ENCODE measurements around the gene LYRM4. TPM values are rescaled to one million over a fixed set of nuclear protein-coding genes. Genes with fewer than 3 reads are reported as not detected.

Gene LYRM4
- total RNA-seq, 1 experiment from 2014 or later = 76.9 TPM

DNA sequence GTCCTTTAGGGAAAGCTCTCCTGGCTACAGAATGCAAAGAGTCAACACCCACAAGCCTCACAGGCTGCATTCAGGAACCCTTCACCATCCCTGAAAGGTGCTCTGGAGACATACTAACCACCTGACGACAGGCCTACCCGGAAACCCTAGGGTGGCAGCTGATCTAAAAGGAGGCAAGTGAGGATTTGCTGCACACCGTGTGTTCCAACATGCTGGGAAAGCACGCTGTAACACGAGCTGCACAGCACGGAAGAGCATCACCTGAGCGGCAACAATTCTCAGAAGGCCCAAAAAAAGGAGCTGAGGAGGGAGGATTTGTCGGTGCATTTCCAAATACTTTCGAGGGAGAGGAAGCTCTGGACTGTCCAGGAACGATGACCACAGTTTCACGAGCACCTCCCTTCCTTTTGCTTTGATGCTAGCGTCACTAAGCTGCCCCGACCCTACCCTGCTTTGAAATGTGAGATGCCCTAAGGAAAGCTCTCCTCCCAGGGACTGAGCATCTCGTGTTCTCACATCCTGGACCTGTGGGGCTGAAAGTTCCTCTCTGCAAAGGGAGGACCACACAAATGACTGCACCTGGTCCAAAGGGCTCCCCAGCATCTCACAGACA, 88.6 kb downstream of the LYRM4 start:
- no peak for DNase-seq (ENCODE audit: low read depth, low spot score)

DNA sequence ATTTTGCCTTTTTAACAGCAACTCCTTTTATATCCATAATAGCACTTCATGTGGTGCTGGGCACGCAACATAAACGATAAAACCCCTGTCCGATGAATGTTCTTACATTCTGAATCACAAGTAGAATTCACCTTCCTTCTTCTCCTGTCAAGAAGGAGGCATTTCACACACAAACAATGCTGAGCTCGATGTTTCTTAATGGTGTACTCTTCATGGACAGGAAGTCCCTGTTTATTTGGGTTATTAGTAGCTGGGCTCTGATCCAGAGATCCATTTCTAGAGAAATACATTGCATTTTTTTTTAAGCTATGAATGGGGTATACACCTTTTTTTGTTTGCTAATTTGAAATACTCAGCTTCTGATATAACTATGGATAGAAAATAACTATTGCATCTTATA, 93.2 kb downstream of the LYRM4 start:
- in situ Hi-C loops (cut with HindIII; ENCODE audit: low pct_unique_long_range_greater_than_20kb, low sequenced_read_pairs) = no loop called here
- no peak for DNase-seq (ENCODE audit: low read depth, low spot score)

More for the DNA sequence above, 88.6 kb downstream of the LYRM4 start:
- in situ Hi-C loops (cut with HindIII; ENCODE audit: low pct_unique_long_range_greater_than_20kb, low sequenced_read_pairs) = no loop called here

DNA sequence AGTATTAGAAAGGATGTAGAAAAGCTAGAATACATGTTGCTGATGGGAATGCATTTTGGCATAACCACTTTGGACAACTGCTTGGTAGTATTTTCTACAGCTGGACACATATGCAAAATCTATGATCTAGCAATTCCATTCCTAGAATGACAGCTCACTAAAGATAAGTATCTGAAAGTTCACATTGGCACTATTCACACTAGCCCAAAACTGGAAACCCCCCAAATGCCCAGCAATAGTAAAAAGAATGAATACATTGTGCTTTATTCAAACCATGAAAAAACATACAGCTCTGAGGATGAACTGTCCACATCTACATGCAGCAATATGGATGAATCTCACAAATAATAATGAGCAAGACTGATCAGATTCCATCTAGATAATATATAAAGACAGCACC, 96.7 kb downstream of the LYRM4 start:
- DNase-seq (ENCODE audit: low read depth, low spot score) = no peak
- in situ Hi-C loops (cut with HindIII; ENCODE audit: low pct_unique_long_range_greater_than_20kb, low sequenced_read_pairs) = no loop called here

DNA sequence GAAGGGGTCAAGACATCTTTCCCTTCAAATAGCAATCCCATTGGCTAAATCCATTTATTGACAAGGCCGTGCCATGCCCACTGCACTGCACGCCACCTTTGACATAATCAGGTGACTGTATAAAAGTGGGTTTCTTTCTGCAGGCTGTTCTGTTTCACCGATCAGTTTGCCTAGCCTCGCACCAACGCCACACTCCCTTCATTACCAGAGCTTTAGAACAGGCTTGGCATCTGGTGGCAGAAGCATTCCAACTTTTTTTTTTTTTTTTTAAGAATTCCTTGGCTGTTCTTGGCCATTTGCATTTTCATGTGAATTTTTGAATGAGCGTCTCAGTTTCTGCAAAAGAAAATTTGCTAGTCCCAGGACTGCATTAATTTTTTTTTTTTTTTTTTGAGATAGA, 97.5 kb downstream of the LYRM4 start:
- in situ Hi-C loops (cut with HindIII; ENCODE audit: low pct_unique_long_range_greater_than_20kb, low sequenced_read_pairs) = no loop called here

DNA sequence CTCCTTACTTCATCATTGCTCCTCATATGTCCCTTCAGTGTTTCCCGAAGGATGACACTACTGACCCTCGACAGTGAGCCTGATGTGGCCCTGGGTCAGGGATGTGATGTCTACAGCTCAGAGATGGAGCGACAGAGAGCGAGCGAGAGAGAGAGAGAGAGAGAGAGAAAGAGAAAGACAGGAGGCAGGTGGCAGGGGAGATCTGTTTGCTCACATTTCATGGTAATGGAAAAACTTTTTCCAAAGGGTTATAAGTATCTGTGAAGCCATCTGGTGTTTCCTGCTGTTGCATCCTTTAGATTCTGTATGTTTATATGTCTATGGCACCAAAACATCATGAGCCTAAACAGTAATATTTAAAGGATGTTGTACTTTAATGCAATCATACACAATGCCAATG, 98.4 kb downstream of the LYRM4 start:
- DNase-seq (ENCODE audit: low read depth, low spot score) = no peak
- in situ Hi-C loops (cut with HindIII; ENCODE audit: low pct_unique_long_range_greater_than_20kb, low sequenced_read_pairs) = no loop called here

More for the DNA sequence above, 97.5 kb downstream of the LYRM4 start:
- DNase-seq (ENCODE audit: low read depth, low spot score) = no peak

DNA sequence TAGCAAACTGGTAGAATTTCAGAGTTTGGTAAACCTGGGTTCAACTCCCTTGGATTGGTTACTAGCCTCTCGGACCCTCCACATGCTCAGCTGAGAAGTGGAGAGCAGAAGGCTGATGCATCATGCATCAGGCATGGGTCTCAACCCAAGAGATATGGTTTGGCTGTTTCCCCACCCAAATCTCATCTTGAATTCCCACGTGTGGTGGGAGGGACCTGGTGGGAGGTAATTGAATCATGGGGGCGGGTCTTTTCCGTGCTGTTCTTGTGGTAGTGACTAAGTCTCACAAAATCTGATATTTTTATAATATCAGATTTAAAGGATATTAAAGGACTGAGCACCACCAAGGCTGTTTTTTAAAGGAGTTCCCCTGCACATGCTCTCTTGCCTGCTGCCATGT, 100.5 kb downstream of the LYRM4 start:
- in situ Hi-C loops (cut with HindIII; ENCODE audit: low pct_unique_long_range_greater_than_20kb, low sequenced_read_pairs) = no loop called here

DNA sequence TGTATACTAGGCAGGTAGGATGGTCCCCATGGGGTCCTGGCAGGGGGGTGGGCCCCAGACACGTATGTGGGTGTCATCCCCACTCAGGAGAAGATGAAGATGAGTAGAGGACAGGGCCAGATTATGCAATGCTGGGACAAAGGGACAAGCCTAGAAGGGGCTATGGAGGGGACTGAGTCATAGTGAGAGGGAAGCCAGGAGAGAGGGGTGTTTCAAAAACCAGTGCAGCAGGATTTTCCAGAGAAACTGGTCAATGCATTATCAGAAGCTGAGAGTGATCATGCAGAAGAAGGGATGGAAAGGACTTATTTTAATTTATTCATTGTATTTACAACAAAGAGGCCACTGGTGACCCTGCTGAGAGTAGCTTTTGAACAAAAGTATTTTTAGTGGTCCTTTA, 101.6 kb downstream of the LYRM4 start:
- no peak for DNase-seq (ENCODE audit: low read depth, low spot score)
- in situ Hi-C loops (cut with HindIII; ENCODE audit: low pct_unique_long_range_greater_than_20kb, low sequenced_read_pairs) = no loop called here

More for the DNA sequence above, 100.5 kb downstream of the LYRM4 start:
- DNase-seq (ENCODE audit: low read depth, low spot score) = no peak

DNA sequence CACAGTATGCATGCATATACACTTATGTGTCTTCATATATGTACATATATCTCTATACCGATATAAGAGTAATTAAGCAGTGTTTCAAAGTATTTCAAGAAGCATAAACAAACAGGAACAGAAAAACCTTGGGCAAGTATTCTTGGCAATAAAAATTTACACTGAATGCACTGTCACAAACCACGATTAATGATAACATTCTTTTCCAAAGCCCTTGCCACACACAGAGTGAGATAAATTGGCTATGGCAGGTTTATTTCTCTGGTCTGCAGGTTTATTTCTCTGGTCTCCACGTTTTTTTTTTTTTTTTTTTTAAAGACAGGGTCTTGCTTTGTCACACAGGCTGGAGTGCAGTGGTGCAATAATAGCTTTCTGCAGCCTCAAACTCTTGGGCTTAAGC, 102.6 kb downstream of the LYRM4 start:
- in situ Hi-C loops (cut with HindIII; ENCODE audit: low pct_unique_long_range_greater_than_20kb, low sequenced_read_pairs) = no loop called here
- DNase-seq (ENCODE audit: low read depth, low spot score) = no peak

DNA sequence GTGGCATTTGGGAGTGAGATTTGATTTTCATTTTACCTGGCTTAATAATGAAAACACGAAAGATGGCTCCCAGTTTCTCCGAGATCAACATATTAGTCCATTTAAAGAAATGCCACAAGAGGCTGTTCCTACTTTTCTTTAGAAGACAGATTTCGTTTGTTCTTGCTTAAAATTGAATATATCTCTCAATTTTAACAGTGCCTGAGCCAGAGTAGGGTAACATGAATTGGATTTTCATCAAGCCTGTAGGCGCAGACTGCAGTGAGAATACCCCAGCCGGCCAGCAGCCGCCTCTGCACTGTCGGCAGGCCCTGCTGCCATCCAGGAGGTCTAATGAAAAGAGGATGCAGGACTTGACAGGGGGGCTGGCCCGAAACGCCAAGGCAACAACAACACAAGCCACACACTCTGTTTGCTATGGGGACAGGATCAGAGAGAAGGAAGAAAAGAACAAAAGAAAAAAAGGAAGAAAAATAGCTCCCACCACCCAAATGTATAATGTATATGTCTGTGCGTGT, 103.1 kb downstream of the LYRM4 start:
- in situ Hi-C loops (cut with HindIII; ENCODE audit: low pct_unique_long_range_greater_than_20kb, low sequenced_read_pairs) = no loop called here
- DNase-seq (ENCODE audit: low read depth, low spot score) = no peak

DNA sequence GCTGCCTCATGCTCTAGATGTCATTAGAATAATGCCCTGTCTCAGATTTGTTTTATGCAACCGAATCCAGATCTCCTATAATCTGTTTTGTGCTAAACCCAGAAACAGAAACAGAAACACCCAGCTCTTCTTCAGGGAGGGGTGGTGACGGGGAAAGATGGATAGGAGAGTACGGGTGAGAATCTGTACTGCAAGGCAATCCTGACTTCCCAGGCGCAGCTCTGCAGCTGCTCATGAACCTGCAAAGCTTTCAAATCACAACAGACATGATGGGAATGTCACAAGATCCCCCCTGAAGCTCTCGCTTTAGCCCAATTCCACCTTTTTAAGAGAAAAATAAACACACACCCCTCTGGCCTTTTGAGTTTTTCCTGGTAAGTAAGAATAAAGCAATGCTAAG, 104.1 kb downstream of the LYRM4 start:
- in situ Hi-C loops (cut with HindIII; ENCODE audit: low pct_unique_long_range_greater_than_20kb, low sequenced_read_pairs) = no loop called here
- no peak for DNase-seq (ENCODE audit: low read depth, low spot score)

DNA sequence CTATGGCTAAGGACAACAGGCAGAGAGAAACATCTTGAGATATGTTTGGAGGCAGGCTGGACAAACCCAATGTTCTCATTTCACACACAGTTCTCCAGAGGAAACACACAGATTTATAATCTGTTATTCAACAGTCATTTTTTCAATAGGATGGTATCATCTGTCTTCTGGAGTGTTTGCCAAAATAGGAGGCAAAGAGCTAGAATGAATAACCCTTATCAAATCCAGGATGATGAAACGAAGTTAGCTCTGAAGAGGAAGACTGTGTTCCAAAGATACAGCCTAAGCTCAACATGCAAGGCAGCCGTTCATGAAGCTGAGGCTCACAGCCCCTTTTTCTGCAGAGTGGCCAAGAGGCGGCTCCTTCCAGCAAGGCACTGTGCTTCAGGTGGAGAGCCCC, 104.8 kb downstream of the LYRM4 start:
- in situ Hi-C loops (cut with HindIII; ENCODE audit: low pct_unique_long_range_greater_than_20kb, low sequenced_read_pairs) = no loop called here
- DNase-seq (ENCODE audit: low read depth, low spot score) = no peak

DNA sequence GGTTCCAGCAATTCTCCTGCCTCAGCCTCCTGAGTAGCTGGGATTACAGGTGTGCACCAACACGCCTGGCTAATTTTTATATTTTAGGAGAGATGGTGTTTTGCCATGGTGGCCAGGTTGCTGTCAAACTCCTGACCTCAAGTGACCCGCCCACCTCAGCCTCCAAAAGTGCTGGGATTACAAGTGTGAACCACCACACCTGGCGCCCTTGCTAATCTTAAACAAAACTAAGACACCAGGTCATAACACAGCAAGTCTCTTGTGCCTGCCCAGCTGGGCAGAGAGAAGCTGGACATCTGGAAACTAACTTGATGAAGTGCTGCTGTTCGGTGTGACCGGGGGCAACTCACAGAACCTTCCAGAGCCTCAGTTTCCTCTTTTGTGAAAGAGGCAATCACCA, 107.6 kb downstream of the LYRM4 start:
- no peak for DNase-seq (ENCODE audit: low read depth, low spot score)
- in situ Hi-C loops (cut with HindIII; ENCODE audit: low pct_unique_long_range_greater_than_20kb, low sequenced_read_pairs) = no loop called here

DNA sequence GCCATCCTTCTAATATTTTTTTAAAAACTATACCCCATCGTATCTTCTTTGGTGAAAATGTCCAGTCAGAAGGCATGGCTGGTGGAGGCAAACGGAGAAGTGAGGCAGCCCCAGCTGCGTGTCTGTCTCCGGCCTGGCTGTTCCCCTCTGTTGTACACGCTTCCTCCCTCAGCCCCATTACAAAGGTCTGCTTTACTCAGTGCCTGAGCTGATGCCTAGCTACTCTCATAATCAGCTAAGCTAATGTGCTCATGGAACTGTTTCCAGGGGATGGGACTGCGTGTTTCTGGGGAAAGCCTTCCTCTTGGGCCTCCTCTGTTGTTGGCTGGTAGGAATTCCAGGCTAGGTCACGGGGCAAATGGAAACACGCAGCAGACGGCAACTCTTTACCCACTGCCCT, 108.3 kb downstream of the LYRM4 start:
- in situ Hi-C loops (cut with HindIII; ENCODE audit: low pct_unique_long_range_greater_than_20kb, low sequenced_read_pairs) = no loop called here

DNA sequence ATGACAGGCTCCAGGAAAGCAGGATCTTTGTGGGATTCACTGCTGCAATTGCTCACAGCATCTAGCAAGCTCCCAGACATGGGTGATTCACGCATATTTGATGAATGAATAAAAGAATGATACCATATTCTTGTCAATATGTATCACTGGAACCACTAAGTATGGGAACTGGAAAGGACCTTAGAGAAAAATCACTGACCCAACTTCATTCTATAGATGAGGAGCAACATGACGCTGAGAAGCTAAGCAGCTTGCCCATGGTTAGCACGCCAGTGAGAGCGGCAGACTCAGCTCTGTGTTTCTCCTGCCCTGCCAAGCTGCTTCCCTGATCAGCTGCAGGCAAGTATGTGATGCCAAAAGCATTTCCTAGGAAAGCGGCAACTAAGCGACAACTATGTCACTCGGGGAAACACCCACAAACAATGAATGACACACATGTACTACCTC, 108.8 kb downstream of the LYRM4 start:
- in situ Hi-C loops (cut with HindIII; ENCODE audit: low pct_unique_long_range_greater_than_20kb, low sequenced_read_pairs) = no loop called here
- no peak for DNase-seq (ENCODE audit: low read depth, low spot score)

More for the DNA sequence above, 108.3 kb downstream of the LYRM4 start:
- no peak for DNase-seq (ENCODE audit: low read depth, low spot score)

DNA sequence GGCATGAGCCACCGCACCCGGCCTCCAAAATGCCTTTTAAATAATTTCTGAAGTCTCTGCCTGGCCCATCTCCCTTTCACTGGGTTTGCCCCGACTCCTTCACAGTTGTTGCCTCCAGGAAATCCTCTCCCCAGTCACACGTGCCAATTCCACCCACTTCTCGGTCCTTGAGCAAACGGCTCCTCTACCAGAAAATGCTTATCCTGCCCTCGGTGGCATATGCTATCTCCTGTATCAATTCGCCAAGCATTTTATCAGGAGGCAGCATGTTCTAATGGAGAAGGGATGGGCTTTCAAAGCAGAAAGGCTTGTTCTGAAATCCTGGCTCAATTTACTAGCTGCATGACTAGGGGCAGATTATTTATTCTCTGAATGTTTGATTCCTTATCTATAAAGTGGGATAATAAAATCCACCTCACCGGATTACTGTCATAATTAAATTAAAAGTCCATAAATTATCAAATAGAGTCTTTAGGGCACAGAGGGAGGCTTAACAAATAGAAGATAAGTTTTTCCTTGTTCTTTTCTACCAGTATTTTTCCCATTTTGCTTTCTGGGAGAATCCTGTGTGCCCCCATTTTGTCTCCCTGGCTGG, 109.3 kb downstream of the LYRM4 start:
- DNase-seq (ENCODE audit: low read depth, low spot score) = no peak
- in situ Hi-C loops (cut with HindIII; ENCODE audit: low pct_unique_long_range_greater_than_20kb, low sequenced_read_pairs) = no loop called here

DNA sequence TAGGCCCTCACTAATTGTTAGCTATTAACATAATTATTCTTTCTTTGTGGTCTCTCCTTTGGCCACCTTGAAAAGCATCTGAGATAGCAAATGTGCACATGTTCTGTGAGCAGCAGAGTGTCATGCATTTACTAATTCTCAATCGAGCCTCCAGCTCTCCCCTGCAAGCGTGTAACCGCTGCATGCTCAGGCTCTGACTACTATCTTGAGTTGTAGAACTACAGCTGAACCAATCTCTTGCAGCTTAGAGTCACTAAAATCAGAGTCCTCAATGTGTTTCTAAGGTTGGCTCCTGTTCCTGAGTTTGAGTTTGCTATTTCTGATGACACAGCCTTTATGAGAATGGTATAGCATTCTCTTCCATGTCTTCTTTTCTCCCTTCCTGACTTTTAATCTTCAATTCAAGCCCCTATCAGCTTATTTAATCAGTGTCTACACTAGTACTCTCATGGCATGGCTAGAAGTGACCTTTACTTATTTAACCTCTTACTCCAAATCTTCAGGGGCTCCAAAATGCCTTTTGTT, 110.1 kb downstream of the LYRM4 start:
- in situ Hi-C loops (cut with HindIII; ENCODE audit: low pct_unique_long_range_greater_than_20kb, low sequenced_read_pairs) = no loop called here
- no peak for DNase-seq (ENCODE audit: low read depth, low spot score)

DNA sequence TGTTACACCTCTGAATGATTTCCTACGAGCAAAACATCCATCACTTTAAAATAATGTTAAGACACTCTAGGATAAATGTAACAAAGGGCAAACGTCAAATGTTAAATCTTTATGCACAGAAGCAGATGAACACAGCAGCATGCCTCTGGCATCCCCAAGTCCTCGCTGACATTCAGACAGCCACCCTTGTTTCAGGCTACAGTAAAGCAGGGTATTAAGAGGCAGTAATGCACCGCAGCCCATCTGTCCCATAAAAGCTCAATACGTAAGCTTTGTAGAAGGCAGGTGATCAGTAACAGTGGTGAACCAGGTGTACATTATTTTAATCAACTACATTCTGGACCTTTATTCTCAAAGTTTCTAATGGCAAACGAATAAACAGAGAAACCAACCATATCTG, 110.9 kb downstream of the LYRM4 start:
- in situ Hi-C loops (cut with HindIII; ENCODE audit: low pct_unique_long_range_greater_than_20kb, low sequenced_read_pairs) = no loop called here
- no peak for DNase-seq (ENCODE audit: low read depth, low spot score)

DNA sequence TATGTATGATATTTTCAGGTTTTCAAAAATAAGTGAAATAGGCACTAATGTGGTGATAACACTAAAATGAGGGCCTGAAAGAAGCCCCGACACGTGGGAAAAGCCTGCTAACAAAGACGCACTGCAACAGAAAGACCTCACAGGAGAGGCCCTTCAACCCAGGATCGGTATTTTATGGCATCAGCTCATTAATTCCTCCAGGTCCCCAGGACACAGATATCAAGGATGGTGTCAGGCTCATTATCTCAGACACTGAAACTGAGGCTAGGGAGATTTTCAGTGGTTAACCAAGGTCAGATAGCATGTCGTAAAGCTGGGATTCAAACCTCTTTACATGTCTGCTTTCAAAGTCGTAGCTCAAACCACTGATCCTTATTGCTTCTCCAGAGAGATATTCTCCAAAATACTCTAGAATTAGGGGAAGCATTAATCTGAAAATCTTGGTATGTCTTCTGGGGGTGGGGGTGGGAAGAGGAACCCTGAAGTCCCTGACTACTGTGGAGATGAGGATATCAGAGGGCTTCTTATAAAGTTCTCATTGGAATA, 111.5 kb downstream of the LYRM4 start:
- in situ Hi-C loops (cut with HindIII; ENCODE audit: low pct_unique_long_range_greater_than_20kb, low sequenced_read_pairs) = no loop called here

DNA sequence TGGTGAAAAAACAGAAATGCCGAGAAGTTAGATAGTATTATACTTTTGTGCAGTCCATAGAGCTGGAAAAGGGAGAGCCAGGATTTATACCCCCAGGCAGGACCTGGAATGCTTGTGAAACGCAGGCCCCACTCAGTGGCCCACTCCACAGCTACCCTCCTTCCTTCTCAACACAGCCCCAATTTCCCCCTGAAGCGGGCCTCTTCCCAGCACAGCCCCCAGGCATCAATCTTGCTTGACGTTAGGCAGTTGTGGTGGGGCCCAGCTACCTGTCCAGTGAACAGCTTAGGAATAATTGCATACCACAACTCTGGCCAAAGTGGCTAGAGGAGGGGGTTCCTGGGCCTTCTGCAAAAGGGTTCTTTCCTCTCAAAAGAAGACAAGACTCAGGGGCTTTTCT, 114.4 kb downstream of the LYRM4 start:
- DNase-seq (ENCODE audit: low read depth, low spot score) = no peak
- in situ Hi-C loops (cut with HindIII; ENCODE audit: low pct_unique_long_range_greater_than_20kb, low sequenced_read_pairs) = no loop called here

More for the DNA sequence above, 111.5 kb downstream of the LYRM4 start:
- no peak for DNase-seq (ENCODE audit: low read depth, low spot score)
